Measurements from ENCODE around the gene SEC23IP. TPM values are rescaled to one million over a fixed set of nuclear protein-coding genes. Genes with fewer than 3 reads are reported as not detected.

The SEC23IP gene
- total RNA-seq, 1 donor from 2014 or later, result 90.6 TPM

DNA sequence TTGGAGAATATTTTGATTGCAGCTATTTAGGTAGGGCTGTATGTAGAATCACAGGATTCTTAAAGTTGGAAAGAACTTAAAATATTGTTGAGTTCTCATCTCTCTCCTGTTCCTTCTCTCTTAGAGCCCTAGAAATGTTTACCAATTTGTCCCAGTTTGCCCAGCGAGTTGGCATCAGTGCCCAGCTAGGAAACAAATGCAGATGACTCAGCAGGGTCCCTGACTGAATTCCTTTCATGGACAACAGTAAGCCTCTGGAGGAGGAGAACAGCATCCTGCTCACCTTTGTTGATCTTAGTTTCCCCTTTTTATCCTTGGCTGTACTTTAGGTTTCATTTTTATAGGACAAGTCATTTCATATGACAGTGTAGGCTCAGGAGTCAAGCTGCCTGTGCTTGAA, 89.3 kb downstream of the SEC23IP start:
- H3K9ac ChIP-seq (ENCODE audit: low read length), result no peak overlapping the region
- no peaks in the 10 kb centered on the region for H4K20me1 ChIP-seq (ENCODE audit: insufficient read depth, low read length)
- TF ChIP-seq, protein P1, sequence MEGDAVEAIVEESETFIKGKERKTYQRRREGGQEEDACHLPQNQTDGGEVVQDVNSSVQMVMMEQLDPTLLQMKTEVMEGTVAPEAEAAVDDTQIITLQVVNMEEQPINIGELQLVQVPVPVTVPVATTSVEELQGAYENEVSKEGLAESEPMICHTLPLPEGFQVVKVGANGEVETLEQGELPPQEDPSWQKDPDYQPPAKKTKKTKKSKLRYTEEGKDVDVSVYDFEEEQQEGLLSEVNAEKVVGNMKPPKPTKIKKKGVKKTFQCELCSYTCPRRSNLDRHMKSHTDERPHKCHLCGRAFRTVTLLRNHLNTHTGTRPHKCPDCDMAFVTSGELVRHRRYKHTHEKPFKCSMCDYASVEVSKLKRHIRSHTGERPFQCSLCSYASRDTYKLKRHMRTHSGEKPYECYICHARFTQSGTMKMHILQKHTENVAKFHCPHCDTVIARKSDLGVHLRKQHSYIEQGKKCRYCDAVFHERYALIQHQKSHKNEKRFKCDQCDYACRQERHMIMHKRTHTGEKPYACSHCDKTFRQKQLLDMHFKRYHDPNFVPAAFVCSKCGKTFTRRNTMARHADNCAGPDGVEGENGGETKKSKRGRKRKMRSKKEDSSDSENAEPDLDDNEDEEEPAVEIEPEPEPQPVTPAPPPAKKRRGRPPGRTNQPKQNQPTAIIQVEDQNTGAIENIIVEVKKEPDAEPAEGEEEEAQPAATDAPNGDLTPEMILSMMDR (IDR thresholded peaks at IDR 0.05; ENCODE audit: insufficient read depth, low read depth, low read length), result no peak
- TF ChIP-seq EZH2 (IDR thresholded peaks at IDR 0.05; ENCODE audit: insufficient read depth, low read length), result no peak
- no peaks in the 10 kb centered on the region for H3K27me3 ChIP-seq (ENCODE audit: insufficient read depth, low read length)
- H3K4me2 ChIP-seq (ENCODE audit: low read length), result no peak overlapping the region
- Mint-ChIP-seq H3K36me3 (ENCODE audit: low read depth, unreplicated experiment) (no peaks in the 10 kb centered on the region), H3K9me3 (ENCODE audit: unreplicated experiment) (peaks cover 6% of the 10 kb centered on the region), H3K4me3 (ENCODE audit: unreplicated experiment) (no peak overlapping the region), H3K4me1 (ENCODE audit: low read depth, unreplicated experiment) (no peaks in the 10 kb centered on the region), H3K27ac (ENCODE audit: unreplicated experiment) (no peak overlapping the region), H3K27me3 (ENCODE audit: low read depth, unreplicated experiment) (no peaks in the 10 kb centered on the region)
- H3K4me1 ChIP-seq (ENCODE audit: insufficient read depth, low read length), result no peaks in the 10 kb centered on the region
- no peaks in the 10 kb centered on the region for H3K36me3 ChIP-seq (ENCODE audit: insufficient read depth, low read length)
- DNase-seq (ENCODE audit: low read depth), result no peak
- no peak for FAIRE-seq
- H2AFZ ChIP-seq (ENCODE audit: low read depth, low read length), result no peak overlapping the region
- no peaks in the 10 kb centered on the region for H3K9me3 ChIP-seq (ENCODE audit: insufficient read depth, low read depth, low read length)
- no peaks in the 10 kb centered on the region for H3K79me2 ChIP-seq (ENCODE audit: insufficient read depth, low read length)
- H3K4me3 ChIP-seq (ENCODE audit: insufficient read depth, low read depth, low read length), result no peak overlapping the region
- no peak overlapping the region for H3K27ac ChIP-seq (ENCODE audit: low read depth, low read length)

DNA sequence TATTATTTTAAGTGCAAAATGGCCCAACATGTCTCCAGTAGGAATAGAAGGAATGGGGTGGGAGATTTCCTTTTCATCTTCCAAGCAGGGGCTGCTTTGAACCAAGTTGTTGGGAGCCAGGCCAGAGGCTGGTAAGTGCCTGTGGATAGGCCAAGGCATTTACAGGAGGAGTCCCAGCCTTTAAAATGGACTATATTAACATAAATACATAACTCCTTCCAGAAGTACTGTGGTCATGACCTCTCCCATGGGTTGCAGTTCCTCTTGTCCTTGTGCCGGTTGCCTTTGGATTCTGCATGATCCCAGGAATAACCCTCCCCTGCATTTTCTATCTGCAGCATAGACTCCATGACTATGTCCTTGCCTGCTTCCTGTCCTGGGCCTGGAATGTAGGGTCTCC, 95.8 kb downstream of the SEC23IP start:
- H3K9me3 ChIP-seq (ENCODE audit: insufficient read depth, low read depth, low read length), result no peaks in the 10 kb centered on the region
- no peak overlapping the region for H2AFZ ChIP-seq (ENCODE audit: low read depth, low read length)
- H3K27me3 ChIP-seq (ENCODE audit: insufficient read depth, low read length), result no peaks in the 10 kb centered on the region
- no peaks in the 10 kb centered on the region for H3K36me3 ChIP-seq (ENCODE audit: insufficient read depth, low read length)
- H3K27me3 Mint-ChIP-seq (ENCODE audit: low read depth, unreplicated experiment), result no peaks in the 10 kb centered on the region
- H3K4me3 ChIP-seq (ENCODE audit: insufficient read depth, low read depth, low read length), result no peak overlapping the region
- no peak overlapping the region for H3K9ac ChIP-seq (ENCODE audit: low read length)
- DNase-seq (ENCODE audit: low read depth) (no peak), FAIRE-seq (no peak)
- H3K36me3 Mint-ChIP-seq (ENCODE audit: low read depth, unreplicated experiment), result no peaks in the 10 kb centered on the region
- H3K4me1 Mint-ChIP-seq (ENCODE audit: low read depth, unreplicated experiment), result no peaks in the 10 kb centered on the region
- TF ChIP-seq EZH2 (IDR thresholded peaks at IDR 0.05; ENCODE audit: insufficient read depth, low read length), result no peak
- TF ChIP-seq, protein P1 (IDR thresholded peaks at IDR 0.05; ENCODE audit: insufficient read depth, low read depth, low read length), result no peak
- no peak overlapping the region for H3K4me2 ChIP-seq (ENCODE audit: low read length)
- peaks cover 6% of the 10 kb centered on the region for H3K9me3 Mint-ChIP-seq (ENCODE audit: unreplicated experiment)
- H3K79me2 ChIP-seq (ENCODE audit: insufficient read depth, low read length), result no peaks in the 10 kb centered on the region
- H3K27ac ChIP-seq (ENCODE audit: low read depth, low read length), result no peak overlapping the region
- no peaks in the 10 kb centered on the region for H3K4me1 ChIP-seq (ENCODE audit: insufficient read depth, low read length)
- no peak overlapping the region for H3K27ac Mint-ChIP-seq (ENCODE audit: unreplicated experiment)
- no peak overlapping the region for H3K4me3 Mint-ChIP-seq (ENCODE audit: unreplicated experiment)
- H4K20me1 ChIP-seq (ENCODE audit: insufficient read depth, low read length), result no peaks in the 10 kb centered on the region

DNA sequence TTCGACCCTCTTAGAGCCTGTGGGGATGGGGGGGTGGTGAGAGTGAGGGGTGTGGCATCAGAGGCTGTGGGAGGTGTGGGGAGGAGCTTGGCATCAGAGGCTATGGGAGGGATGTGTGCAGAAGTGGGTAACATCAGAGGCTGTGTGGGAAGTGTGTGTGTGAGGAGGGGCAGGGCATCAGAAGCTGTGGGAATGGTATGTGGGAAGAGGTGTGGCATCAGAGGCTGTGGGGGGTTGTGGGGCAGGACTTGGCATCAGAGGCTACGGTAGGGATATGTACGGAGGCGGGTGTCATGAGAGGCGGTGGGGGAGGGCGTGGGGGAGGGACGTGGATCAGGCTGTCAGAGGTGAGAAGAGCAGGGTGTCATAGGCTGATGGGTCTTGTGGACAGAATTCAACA, 97.4 kb downstream of the SEC23IP start:
- no peak overlapping the region for H2AFZ ChIP-seq (ENCODE audit: low read depth, low read length)
- H3K9ac ChIP-seq (ENCODE audit: low read length), result no peak overlapping the region
- Mint-ChIP-seq H3K27ac (ENCODE audit: unreplicated experiment) (no peak overlapping the region), H3K9me3 (ENCODE audit: unreplicated experiment) (peaks cover 3% of the 10 kb centered on the region), H3K36me3 (ENCODE audit: low read depth, unreplicated experiment) (no peaks in the 10 kb centered on the region), H3K4me1 (ENCODE audit: low read depth, unreplicated experiment) (no peaks in the 10 kb centered on the region), H3K4me3 (ENCODE audit: unreplicated experiment) (no peak overlapping the region), H3K27me3 (ENCODE audit: low read depth, unreplicated experiment) (no peaks in the 10 kb centered on the region)
- H3K4me1 ChIP-seq (ENCODE audit: insufficient read depth, low read length), result no peaks in the 10 kb centered on the region
- H3K79me2 ChIP-seq (ENCODE audit: insufficient read depth, low read length), result no peaks in the 10 kb centered on the region
- H3K36me3 ChIP-seq (ENCODE audit: insufficient read depth, low read length), result no peaks in the 10 kb centered on the region
- no peaks in the 10 kb centered on the region for H3K9me3 ChIP-seq (ENCODE audit: insufficient read depth, low read depth, low read length)
- no peaks in the 10 kb centered on the region for H4K20me1 ChIP-seq (ENCODE audit: insufficient read depth, low read length)
- H3K27me3 ChIP-seq (ENCODE audit: insufficient read depth, low read length), result no peaks in the 10 kb centered on the region
- DNase-seq (ENCODE audit: low read depth) (no peak), FAIRE-seq (no peak)
- H3K27ac ChIP-seq (ENCODE audit: low read depth, low read length), result no peak overlapping the region
- H3K4me2 ChIP-seq (ENCODE audit: low read length), result no peak overlapping the region
- no peak overlapping the region for H3K4me3 ChIP-seq (ENCODE audit: insufficient read depth, low read depth, low read length)
- TF ChIP-seq EZH2 (IDR thresholded peaks at IDR 0.05; ENCODE audit: insufficient read depth, low read length), result no peak
- TF ChIP-seq, protein P1 (IDR thresholded peaks at IDR 0.05; ENCODE audit: insufficient read depth, low read depth, low read length), result no peak

All from astrocyte (in vitro differentiated cells and primary cell).